Globus pallidus (tissue), 1 donor: Measurements from ENCODE around the gene NAGS.
"Not testable (repeated sequence)": the region's sequence is repeated elsewhere in the genome, so short reads cannot be mapped to it uniquely, and the experiment has no call there.

Experiments used
- DNase-seq: peaks from one replicate; pipeline ENCODE4 v3.0.0-alpha.2; 2015; ENCODE audit warnings: low spot score

The NAGS gene

DNA sequence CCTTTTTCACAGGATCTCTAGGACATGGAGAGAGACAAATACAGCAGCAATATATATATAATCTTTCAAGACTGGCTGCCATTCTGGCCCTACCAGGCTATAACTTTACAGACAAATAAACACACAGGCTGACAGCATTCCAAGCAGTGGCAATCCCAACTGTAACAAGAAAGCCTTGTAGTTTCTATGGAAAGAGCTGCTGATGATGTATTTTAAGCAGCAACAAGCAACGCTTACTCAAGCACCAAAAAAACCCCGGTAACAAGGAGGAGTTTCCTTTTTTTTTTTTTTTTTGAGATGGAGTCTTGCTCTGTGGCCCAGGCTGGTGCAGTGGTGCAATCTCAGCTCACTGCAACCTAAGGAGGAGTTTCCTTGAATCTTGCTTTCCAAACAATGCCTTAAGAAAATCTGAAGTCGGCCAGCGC, 38.9 kb downstream of the NAGS start:
- no peak for DNase-seq

DNA sequence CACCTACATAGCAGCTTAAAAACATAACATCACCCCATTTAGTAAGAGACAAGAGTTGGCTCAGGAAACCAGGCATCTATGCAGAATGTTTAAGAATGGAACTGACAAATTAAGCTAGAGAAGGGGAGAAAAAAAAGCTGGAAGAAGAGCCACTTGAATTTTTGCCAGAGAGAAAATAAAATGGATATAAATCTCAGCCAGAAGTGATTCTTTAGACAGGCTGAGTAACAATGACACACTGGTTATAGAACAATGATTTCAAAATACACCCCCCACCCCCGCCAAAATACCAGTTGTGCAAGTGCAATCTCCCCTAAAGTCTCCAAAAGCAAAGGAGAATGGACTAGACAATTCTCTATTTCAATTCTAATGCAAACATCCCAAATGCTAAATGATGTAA, 39.6 kb downstream of the NAGS start:
- DNase-seq: no peak

DNA sequence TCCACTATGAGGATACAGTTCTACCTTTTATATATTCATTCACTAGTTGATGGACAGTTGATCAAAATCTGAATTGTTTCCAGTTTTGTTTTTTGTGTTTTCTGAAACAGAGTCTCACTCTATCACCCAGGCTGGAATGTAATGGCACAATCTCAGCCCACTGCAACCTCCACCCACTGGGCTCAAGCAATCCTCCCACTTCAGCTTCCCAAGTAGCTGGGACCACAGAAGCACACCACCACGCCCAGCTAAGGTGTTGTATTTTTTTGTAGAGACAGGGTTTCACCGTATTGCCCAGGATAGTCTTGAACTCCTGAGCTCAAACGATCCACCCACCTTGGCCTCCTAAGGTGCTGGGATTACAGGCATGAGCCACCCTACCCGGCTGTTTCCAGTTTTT, 41.1 kb downstream of the NAGS start:
- DNase-seq: no peak

DNA sequence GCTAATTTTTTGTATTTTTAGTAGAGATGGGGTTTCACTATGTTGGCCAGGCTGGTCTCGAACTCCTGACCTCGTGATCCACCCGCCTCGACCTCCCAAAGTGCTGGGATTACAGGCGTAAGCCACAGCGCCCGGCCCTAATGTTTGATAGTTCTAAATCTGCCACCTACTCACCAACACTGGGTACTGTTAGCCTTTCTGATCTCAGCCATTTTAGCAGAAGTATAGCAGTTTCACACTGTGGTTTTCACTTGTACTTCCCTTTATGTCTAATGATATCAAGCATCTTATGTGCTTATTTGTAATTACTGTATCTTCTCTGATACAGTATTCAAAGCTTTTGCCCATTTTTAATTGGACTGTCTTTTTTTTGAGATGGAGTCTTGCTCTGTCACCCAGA, 42.5 kb downstream of the NAGS start:
- not testable (repeated sequence) for DNase-seq

DNA sequence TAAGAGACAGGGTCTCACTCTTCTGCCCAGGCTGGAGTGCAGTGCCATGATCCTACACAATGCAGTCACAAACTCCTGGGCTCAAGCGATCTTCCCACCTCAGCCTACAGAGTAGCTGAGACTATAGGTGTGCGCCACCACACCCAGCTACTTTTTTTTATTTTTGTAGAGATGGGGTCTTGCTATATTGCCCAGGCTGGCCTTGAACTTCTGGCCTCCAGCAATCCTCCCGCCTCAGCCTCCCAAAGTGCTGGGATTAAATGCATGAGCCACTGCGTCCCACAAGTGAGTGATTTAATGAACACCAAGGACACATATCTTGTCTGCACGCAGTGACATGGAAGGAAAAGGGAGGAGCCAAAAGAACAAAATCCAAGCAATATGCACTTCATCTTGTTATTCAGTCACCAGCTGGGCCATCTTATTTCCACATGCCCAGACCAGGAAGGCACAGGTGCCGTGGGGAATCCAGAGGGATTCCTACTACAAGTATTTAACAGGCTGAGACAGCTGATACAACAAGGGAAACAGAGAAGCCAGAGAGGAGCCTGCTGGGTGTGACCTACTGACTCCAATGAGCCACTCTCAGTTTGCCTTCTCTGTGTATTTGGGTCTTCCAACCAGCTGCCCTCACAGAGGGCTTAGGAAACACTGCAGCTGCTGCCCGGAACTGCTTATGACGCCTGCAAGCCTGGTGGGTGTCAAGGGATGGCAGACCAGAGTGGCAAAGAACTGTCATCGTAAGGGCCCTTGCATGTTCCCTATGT, 45.1 kb downstream of the NAGS start:
- no peak for DNase-seq

DNA sequence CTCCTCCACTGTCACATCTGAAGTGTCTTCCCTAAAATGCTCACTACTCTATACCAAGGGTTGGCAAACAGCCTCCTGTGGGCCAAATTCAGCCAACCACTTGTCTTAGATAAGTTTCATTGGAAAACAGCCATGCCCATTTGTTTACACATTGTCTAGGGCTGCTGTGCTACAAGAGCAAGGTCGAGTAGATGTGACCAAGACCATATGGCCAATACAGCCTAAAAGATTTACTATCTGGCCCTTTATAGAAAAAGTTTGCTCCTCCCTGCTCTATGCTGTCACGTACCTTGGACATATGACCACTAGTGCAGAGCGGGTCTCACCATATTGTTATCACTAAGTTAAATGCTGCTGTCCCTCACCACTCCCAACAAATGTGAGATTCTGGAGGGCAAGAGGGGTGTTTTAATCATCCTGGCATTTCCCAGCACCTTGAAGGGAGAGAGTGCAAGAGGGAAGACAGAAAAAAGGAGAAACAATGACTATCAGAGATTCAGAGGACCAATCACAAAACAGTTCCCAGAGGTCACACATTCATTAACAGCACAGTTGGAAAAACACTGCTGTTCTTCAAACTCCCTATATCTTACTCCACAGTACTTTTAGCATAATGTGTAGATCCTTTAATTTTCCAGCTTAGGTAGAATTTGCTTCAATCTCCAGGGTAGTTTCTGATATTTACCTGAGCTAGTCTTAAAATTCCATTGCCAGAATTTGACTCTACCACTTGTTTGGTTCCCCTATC, 48.9 kb downstream of the NAGS start:
- no peak for DNase-seq
